ENCODE results near the gene ITGA3. TPM values are rescaled to one million over a fixed set of nuclear protein-coding genes. Genes with fewer than 3 reads are reported as not detected.
A peak's percentile ranks its signal among the peaks of the same experiment; 100 is the strongest.

ITGA3 gene
- total RNA-seq, 1 donor from 2014 or later = 83.1 TPM

DNA sequence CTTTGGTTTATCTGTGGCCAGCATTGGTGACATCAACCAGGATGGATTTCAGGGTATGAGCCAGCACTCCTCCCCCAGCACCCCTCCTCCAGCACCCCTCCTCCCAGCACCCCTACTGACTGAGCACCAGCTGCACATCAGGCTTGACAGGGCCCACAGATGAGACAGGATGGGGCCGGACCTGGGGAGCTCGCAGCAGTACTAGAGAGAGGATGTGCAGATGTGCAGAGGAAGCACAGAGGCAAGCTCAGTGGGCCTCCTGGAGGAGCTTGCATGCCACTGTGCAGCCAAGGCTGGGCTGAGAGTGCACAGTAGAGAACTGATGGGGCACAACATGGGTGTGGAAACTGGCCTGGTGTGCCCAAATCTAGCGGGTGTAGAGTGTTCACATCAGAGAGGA is 16.2 kb downstream of the ITGA3 start:
- ATAC-seq = no peak

DNA sequence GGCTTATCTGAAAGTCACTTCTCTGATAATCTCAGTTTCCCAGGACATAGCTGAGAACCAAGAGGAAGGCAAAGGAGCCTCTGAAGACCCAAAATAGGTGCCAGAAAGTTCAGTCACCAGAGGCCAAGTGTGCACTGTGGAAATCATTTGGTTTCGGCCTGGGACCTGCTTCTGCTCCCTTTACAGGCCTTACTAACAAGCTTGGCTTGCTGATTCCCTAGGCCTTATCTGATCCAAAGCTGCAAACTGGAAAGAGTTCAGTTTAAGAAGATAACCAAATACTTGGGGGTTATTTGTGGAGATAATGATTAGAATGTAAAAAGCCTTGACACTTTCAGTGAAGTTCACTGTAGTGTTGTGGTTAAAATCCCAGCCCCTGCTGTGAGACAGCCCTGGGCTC is 17.0 kb downstream of the ITGA3 start:
- no peak for ATAC-seq

DNA sequence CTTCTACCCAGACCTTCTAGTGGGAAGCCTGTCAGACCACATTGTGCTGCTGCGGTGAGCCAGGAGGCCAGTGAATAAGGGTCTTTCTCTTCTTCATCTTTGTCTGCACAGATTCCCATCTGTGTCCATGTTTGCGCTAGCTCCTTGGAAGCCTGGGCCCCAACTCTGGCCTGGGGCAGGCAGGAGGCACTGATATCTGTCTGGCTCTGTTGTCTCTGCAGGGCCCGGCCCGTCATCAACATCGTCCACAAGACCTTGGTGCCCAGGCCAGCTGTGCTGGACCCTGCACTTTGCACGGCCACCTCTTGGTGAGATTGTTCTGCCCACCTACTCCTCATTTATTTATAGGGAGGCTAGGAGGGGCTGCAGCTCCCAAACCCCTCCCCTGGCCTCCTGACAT is 18.3 kb downstream of the ITGA3 start:
- no peak for ATAC-seq

DNA sequence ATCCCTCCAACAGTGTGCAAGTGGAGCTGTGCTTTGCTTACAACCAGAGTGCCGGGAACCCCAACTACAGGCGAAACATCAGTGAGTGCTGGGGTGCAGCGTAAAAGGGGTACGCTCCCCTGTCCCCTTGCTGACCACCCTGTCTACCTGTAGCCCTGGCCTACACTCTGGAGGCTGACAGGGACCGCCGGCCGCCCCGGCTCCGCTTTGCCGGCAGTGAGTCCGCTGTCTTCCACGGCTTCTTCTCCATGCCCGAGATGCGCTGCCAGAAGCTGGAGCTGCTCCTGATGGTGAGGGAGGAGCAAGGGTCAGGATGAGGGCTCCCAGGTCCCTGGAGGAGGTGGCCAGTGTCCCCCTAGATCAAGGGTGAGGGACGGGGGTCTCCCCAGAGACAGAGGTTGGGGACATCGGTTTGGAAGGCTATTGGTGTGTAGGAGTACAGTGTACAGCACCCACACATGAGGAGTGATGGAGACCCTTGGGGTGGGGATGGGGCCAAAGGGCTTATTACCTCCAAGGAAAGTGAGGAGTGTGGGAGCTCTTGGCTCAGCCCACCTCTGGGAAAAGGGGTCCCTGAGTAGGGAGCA is 19.6 kb downstream of the ITGA3 start:
- no peak for ATAC-seq

DNA sequence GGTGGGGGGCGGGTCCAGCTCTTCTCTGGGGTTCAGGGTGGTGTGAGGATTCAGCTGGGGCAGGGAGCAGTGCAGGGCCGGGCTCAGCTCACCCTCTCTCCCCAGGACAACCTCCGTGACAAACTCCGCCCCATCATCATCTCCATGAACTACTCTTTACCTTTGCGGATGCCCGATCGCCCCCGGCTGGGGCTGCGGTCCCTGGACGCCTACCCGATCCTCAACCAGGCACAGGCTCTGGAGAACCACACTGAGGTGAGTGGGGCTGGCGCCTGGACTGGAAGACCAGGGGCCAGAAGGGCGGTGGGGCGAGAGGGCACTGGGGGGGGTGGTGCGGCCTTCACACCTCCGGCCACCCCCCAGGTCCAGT is 20.3 kb downstream of the ITGA3 start:
- no peak for ATAC-seq

DNA sequence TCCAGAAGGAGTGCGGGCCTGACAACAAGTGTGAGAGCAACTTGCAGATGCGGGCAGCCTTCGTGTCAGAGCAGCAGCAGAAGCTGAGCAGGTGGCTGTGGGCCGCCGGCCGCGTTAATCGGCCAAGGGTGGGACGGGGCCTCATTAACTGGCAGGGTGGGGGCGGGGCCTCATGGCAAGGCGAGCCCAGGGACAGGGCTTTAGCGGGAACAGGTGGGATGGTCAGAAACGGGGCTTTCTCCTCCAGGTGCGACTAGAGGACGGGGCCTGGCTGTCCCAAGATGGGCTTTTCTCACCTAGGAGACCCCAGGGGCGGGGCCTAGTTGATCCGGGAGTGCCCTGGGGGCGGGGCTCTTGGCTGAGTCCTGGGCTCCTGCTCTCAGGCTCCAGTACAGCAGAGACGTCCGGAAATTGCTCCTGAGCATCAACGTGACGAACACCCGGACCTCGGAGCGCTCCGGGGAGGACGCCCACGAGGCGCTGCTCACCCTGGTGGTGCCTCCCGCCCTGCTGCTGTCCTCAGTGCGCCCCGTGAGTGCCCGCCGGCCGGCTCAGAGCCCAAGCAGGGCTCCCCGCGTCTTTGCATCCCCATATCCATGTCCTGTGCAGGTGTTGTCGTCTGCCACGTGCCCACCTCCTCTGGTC is 20.8 kb downstream of the ITGA3 start:
- no peak for ATAC-seq

DNA sequence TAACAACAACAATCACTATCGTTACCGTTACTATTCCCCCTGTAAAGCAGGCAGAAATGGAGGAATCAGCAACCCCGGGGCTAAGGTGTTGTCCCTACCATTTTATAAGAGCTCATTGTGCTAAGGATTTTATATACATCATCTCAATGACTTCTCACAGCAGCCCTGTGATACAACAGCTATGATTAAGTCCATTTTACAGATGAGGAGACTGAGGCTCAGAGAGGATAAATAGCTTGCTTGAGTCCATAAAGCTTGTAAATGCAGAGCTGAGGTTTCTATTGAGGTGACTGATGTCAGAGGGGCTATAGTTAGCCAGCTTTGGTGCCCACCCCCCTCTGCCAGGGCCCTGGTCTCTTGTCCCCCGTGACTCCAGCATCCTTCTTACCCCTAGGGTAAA is 22.5 kb downstream of the ITGA3 start:
- no peak for ATAC-seq

DNA sequence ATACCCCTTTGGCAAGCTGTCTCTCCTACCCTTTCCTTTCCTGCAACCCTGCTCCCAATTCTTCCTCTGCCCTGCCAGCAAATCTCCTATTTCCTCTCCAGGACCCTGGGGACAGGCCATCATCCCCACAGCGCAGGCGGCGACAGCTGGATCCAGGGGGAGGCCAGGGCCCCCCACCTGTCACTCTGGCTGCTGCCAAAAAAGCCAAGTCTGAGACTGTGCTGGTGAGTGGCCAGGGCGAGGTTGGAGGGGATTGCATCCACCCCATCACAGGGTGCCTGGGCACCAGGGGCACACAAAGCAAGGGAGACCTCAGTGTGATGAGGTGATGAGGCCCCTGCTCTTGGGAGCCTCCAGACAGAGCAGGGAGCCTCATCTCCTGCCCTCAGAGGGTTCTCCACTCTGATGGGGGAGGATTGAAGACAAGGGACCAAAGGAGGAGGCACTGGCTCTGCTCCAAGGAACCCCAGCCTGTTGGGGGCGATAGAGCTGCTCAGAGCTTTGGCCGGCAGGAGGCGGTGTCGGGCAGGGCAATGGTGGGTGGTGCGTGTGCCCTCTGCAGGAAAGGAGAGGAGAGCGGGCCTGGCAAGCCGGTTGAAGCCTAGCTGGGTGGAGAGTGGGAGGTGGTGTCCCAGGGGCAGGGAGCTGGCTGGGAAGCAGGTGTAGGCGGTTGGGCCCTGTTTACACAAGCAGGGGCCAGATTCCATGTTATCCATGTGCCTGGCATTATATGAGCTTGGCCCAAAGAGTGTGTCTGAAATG is 23.6 kb downstream of the ITGA3 start:
- peak; percentile 86 for ATAC-seq

DNA sequence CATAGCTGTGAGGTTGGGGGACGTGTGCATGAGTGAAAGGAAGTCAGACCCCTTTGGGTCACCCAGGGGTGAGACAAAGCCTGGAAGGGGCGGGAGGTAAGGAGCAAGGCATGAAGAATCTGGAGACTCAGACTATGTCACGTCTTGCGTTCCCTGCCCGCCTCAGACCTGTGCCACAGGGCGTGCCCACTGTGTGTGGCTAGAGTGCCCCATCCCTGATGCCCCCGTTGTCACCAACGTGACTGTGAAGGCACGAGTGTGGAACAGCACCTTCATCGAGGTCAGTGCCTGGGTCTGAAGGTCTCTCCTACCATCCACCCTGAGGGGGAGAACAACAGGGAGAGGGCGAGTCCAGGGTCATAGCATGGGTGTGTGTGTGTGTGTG is 24.2 kb downstream of the ITGA3 start:
- ATAC-seq = peak; percentile 17

DNA sequence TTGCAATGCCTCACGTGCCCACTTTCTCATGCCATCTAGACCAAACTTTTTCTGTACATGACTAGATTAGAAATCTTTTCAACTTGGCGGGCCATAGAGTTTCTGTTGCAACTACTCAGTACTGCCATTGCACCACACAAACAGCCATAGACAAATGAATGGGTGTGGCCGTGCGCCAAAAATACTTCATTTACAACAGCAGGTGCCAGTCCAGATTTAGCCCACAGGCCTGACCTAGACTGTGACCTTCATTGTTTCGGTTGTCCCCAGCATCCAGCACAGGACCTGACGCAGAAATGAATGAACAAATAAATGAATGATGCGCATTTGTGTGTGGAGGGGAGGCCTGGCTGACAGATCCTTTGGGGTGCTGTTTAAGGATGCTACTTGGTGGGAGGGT is 24.9 kb downstream of the ITGA3 start:
- ATAC-seq = no peak

DNA sequence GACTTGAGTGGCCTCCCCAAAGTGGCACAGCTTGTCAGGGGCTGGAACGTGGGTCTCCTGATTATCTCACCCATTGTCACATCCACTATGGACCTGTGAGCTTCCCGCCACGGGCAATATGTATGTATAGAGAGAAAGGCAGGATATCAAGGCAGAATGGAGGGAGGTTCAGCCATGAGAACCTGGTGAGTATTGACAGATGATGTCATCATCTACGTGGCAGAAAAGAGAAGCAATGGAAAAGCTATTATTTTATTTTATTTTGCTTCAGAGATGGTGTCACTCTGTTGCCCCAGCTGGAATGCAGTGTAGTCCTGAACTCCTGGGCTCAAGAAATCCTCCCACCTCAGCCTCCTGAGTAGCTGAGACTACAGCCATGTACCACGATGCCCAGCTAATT is 25.8 kb downstream of the ITGA3 start:
- no peak for ATAC-seq

DNA sequence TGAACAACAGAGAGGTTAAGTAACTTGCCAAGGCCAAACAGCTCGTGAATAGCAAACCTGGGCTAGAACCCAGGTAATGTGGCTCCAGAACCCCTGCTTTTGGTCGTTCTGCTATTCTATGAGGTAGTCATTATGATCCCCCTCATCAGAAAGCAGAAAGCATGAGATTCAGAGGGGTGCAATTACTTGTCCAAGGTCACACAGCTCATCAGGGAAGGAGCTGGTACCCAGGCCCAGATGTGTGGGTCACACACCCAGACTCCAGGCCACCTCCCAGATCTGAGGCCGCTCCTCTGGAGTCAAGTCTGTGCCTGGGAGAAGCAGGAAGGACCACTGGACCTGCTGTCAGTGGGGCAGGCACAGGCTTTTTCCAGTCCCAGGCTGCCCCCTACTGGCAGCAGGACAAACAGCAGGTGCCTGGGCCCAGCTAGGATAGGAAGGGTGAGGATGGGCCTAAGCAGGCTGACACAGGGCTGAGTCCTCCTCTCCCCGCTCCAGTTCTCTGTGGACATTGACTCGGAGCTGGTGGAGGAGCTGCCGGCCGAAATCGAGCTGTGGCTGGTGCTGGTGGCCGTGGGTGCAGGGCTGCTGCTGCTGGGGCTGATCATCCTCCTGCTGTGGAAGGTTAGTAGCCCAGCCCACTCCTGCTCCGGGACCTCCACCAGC is 31.5 kb downstream of the ITGA3 start:
- peak; percentile 80 for ATAC-seq

DNA sequence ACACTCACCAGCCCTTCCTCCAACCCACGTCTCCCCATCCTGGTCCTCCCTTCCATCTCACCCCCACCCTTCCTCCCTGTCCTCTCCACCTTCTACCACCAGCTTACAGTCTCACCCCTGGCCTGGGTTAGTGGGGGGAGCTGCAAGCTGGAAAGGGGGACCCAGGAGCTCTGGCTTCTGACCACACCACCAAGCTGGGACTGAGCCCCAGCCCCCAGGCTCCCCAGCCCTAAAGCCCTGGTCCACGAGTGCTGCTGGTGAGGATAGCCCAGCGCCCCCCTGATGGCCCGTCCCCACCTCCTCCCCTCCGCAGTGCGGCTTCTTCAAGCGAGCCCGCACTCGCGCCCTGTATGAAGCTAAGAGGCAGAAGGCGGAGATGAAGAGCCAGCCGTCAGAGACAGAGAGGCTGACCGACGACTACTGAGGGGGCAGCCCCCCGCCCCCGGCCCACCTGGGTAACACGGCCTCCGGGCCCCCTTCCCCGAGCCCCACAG is 32.0 kb downstream of the ITGA3 start:
- ATAC-seq = peak; percentile 12

DNA sequence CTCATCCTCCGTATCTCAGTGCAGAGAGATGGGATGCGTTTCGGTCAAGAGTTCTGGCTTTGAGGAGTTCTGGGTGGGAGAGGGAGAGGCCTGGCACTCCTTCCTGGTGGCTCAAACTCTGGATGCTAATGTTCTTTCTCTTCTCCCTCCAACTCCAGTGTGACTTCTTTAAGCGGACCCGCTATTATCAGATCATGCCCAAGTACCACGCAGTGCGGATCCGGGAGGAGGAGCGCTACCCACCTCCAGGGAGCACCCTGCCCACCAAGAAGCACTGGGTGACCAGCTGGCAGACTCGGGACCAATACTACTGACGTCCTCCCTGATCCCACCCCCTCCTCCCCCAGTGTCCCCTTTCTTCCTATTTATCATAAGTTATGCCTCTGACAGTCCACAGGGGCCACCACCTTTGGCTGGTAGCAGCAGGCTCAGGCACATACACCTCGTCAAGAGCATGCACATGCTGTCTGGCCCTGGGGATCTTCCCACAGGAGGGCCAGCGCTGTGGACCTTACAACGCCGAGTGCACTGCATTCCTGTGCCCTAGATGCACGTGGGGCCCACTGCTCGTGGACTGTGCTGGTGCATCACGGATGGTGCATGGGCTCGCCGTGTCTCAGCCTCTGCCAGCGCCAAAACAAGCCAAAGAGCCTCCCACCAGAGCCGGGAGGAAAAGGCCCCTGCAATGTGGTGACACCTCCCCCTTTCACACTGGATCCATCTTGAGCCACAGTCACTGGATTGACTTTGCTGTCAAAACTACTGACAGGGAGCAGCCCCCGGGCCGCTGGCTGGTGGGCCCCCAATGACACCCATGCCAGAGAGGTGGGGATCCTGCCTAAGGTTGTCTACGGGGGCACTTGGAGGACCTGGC is 33.3 kb downstream of the ITGA3 start:
- no peak for ATAC-seq

DNA sequence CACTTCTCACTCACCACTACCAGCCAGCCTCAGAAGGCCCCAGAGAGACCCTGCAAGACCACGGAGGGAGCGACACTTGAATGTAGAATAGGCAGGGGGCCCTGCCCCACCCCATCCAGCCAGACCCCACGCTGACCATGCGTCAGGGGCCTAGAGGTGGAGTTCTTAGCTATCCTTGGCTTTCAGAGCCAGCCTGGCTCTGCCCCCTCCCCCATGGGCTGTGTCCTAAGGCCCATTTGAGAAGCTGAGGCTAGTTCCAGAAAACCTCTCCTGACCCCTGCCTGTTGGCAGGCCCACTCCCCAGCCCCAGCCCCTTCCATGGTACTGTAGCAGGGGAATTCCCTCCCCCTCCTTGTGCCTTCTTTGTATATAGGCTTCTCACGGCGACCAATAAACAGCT is 34.2 kb downstream of the ITGA3 start:
- ATAC-seq = no peak

DNA sequence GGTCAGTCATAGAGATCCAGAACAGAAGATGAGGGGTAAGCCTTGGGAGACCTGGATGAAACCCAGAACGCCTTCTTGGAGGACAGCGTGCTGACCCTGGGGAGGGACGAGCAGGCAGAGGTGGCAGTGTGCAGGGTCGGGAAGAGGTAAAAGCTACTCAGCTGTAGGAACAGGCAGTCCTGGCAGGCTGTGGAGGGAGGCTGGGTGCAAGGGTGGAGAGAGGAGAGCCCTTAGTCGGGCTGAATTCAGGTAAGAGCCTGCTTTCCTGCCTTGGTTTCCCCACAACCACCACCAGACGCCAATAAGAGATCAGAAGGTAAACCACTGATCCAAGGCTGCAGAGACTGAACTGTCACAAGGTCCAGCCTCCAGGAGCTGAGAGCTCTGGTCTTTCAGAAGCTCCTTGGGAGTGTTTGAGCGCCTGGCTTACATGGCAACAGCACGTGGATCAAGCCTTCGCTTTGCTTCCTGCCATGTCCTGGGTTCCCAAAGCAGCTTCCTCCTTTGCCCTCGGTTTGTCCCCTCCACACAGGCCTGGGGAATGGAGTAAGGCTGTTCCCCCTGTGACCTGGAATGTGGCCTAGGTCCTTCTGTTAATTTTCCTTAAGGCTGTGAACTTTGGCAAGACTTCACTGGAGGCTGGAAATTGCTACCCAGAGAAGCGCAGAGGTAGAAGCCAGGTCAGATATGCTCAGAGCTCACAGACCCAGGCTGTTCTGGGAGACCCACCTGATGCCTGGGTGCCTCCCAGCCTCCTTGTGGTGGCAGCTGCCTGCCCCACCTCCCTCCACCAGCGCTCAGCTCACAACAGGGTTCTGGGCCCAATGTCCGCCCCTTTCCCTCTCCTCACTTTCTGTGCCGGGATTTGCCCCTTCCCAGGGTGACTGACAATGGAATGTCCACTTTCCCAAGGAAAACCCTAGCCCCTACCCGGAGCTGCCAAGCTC is 35.3 kb downstream of the ITGA3 start:
- ATAC-seq = no peak

DNA sequence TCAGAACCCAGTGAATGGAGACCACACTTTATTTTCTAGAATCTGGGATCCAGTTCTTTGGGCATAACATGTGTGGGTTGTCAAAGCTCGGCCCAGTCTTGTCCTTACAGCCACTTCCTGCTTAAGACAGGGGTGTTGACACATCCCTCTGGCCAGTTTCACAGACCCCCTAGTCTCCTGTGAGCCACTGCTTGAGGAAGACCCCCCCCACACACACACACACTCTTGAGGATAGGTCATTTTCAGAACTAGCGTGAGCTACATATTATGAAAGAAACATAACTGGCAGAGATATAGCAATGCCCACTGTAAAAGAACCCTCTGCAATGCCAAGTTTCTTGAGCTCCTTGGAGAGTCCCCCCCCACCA is 36.0 kb downstream of the ITGA3 start:
- ATAC-seq = no peak

DNA sequence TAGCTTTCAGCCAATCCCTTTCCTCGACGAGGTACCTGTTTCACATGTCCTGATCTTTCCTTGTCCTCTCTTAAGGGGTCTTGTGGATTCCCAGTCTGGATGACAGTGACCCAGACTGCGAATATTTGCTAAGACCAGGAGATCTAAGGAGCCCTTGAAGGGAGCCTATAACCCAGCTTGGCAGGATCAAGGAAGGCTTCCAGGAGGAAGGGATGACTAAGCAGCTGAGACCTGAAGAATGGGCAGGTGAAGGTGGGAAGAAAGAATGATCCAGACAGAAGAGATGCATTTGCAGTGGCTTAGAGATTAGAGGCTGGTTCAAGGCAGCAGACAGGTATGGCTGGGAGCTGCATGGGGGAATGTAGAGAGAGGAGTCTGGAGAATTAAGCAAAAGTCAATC is 37.3 kb downstream of the ITGA3 start:
- no peak for ATAC-seq

DNA sequence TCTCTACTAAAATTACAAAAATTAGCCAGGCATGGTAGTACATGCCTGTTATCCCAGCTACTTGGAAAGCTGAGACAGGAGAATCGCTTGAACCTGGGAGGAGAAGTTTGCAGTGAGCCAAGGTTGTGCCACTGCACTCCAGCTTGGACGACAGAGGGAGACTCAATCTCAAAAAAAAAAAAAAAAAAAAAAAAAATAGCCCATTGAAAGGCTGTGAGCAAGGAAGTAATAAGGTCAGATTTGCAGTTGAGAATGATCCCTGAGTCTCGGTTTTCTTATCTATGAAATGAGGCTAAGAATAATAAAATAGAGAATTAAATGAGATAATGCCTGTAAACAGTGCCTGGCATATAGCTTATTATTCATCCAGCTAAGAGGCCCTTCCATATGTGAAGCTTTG is 37.9 kb downstream of the ITGA3 start:
- no peak for ATAC-seq

DNA sequence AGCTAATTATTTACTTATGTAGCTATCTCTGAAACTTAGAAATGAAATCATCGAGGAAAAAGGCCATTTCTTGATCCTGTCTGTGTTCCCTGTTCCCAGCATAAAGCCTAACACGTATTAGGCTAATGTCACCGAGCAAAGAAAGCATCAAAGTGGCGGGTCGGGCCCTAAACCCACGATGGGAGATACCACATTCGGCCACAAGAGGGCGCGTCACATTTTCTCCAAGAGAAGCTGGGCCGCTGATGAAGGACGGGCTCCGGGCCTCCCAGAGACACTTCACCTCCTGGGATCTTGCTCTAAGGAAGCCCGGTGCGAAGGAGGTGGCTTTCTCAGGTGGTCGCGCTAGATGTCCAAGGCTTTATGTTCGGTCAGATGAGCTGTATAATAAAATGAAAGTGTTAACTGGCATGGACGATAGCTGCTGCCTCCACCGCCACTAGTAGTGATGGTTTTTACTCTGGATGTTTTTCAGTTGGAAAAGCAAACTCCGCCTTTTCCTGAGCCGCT is 38.4 kb downstream of the ITGA3 start:
- ATAC-seq = peak; percentile 58
